HEK293 (cell line): ENCODE results near the gene C12orf57.
A peak's percentile ranks its signal among the peaks of the same experiment; 100 is the strongest.

Experiments
- CTCF ChIA-PET: fragments of 350-600 bp; formaldehyde crosslinking; extraction: SDS; loops from one replicate; lab custom pipeline; 2021; ENCODE audit warnings: antibody characterized with exemption; lab: Yijun Ruan, JAX
- POLR2A ChIA-PET: fragments of 300-600 bp; formaldehyde crosslinking; extraction: SDS; loops from one replicate; lab custom pipeline; 2020; ENCODE audit warnings: antibody characterized with exemption, inconsistent platforms; lab: Yijun Ruan, JAX
- H3K27ac ChIP-seq: fragments of 200-500 bp; sonication (Bioruptor generic); 2 replicates; pipeline ENCODE4 v1.5.1; 2014; ENCODE audit warnings: low read depth, low read length, control low read depth, inconsistent platforms; ENCODE audit errors: extremely low read depth
- H3K36me3 ChIP-seq, 2 experiments: fragments of 200-500 bp in 1 of 2; sonication (Bioruptor generic) in 1 of 2; 1 replicate in 1 of 2; 2 replicates in 1 of 2; pipeline ENCODE4 v1.5.1; 2014 to 2017; ENCODE audit warnings: inconsistent platforms in 2 of 2, low read length in 2 of 2; ENCODE audit not compliant: control insufficient read depth in 2 of 2, insufficient read depth in 1 of 2
- H3K4me1 ChIP-seq: fragments of 200-500 bp; sonication (Bioruptor generic); 2 replicates; pipeline ENCODE4 v1.5.1; 2014; ENCODE audit warnings: mild to moderate bottlenecking, low read length, inconsistent platforms; ENCODE audit not compliant: control insufficient read depth, insufficient read depth
- H3K4me3 ChIP-seq: 2 replicates; pipeline ENCODE4 v1.5.1; 2011; ENCODE audit warnings: low read depth, mild to moderate bottlenecking, control low read depth, low read length, moderate library complexity
- H3K9me3 ChIP-seq: fragments of 200-500 bp; sonication (Bioruptor generic); 2 replicates; pipeline ENCODE4 v1.5.1; 2014; ENCODE audit warnings: low read depth, low read length, inconsistent platforms; ENCODE audit not compliant: control insufficient read depth, insufficient read depth
- CTCF ChIP-seq: fragments of 450-650 bp; formaldehyde crosslinking; IDR thresholded peaks from 2 replicates; pipeline ENCODE4 v1.5.1; 2016; ENCODE audit warnings: missing biosample characterization, missing genetic modification characterization
- RBAK ChIP-seq: fragments of 450-650 bp; formaldehyde crosslinking; IDR thresholded peaks from 2 replicates; pipeline ENCODE4 v1.5.1; 2016; ENCODE audit warnings: missing biosample characterization, missing genetic modification characterization
- ZBTB7A ChIP-seq: fragments of 450-650 bp; formaldehyde crosslinking; IDR thresholded peaks from 2 replicates; pipeline ENCODE4 v1.5.1; 2016; ENCODE audit warnings: low read depth, missing biosample characterization, missing genetic modification characterization
- ZNF174 ChIP-seq: fragments of 450-650 bp; formaldehyde crosslinking; IDR thresholded peaks from 2 replicates; pipeline ENCODE4 v1.5.0; 2017; ENCODE audit warnings: missing biosample characterization, mild to moderate bottlenecking, missing genetic modification characterization
- ZNF202 ChIP-seq: fragments of 450-650 bp; formaldehyde crosslinking; IDR thresholded peaks from 2 replicates; pipeline ENCODE4 v1.5.1; 2016; ENCODE audit warnings: missing biosample characterization, missing genetic modification characterization, borderline replicate concordance
- ZNF26 ChIP-seq: fragments of 450-650 bp; formaldehyde crosslinking; IDR thresholded peaks from 2 replicates; pipeline ENCODE4 v1.5.1; 2016; ENCODE audit warnings: missing biosample characterization, missing genetic modification characterization
- ZNF423 ChIP-seq: fragments of 450-650 bp; formaldehyde crosslinking; IDR thresholded peaks from 2 replicates; pipeline ENCODE4 v1.5.1; 2016; ENCODE audit warnings: missing biosample characterization, missing genetic modification characterization
- ZNF514 ChIP-seq: fragments of 450-650 bp; formaldehyde crosslinking; IDR thresholded peaks from 2 replicates; pipeline ENCODE4 v1.5.1; 2016; ENCODE audit warnings: missing biosample characterization, missing genetic modification characterization
- ZNF580 ChIP-seq: fragments of 450-650 bp; formaldehyde crosslinking; IDR thresholded peaks from 2 replicates; pipeline ENCODE4 v1.5.1; 2016; ENCODE audit warnings: missing biosample characterization, missing genetic modification characterization
- ZNF777 ChIP-seq: fragments of 450-650 bp; formaldehyde crosslinking; IDR thresholded peaks from 2 replicates; pipeline ENCODE4 v1.5.1; 2017; ENCODE audit warnings: missing biosample characterization, missing genetic modification characterization, borderline replicate concordance
- TF ChIP-seq, protein P1 (sequence below): fragments of 450-650 bp; formaldehyde crosslinking; conservative IDR thresholded peaks from 2 replicates; pipeline ENCODE4 v1.5.1; 2016; ENCODE audit warnings: low read depth, missing biosample characterization, missing genetic modification characterization

The C12orf57 gene

DNA sequence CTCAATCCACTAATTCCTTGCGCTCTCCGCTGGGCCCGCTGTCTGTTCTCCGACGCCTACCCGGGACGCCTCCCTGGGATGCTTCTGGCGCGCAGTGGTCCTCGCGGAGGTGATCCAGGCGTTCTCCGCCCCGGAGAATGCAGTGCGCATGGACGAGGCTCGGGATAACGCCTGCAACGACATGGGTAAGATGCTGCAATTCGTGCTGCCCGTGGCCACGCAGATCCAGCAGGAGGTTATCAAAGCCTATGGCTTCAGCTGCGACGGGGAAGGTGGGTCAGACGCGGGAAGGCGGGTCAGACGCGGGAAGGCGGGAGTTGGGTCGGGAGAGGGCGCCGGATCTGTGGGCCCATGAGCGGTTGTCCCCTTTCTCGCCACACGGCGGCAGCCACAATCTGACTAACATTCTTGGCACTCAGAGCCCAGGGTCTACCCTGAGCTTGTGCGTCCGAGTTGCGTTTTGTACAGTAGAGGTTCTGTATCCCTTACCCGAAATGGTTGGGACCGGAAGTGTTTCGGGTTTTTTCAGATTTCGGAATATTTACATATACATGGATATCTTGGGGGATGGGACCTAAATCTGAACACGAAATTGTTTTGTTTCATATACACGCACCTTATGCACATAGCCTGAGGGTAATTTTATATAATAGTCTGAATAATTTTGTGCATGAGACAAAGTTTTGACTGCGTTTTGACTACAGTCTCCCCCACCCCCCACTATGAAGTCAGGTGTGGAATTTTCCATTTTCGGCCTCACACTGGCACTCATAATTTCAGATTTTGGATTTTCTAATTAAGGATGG, 762 bp downstream of the C12orf57 start (continued):
- 0 out of 2 replicates have a peak, but pooled peaks have one; percentile 76 for TF ChIP-seq ZNF777 (tag by site-specific recombination)
- no peak for TF ChIP-seq ZNF202 (tag by site-specific recombination)
- TF ChIP-seq ZNF174 (tag by site-specific recombination) = no peak
- TF ChIP-seq ZNF514 (tag by site-specific recombination) = no peak
- TF ChIP-seq ZNF26 (tag by site-specific recombination) = no peak
- TF ChIP-seq, protein P1, sequence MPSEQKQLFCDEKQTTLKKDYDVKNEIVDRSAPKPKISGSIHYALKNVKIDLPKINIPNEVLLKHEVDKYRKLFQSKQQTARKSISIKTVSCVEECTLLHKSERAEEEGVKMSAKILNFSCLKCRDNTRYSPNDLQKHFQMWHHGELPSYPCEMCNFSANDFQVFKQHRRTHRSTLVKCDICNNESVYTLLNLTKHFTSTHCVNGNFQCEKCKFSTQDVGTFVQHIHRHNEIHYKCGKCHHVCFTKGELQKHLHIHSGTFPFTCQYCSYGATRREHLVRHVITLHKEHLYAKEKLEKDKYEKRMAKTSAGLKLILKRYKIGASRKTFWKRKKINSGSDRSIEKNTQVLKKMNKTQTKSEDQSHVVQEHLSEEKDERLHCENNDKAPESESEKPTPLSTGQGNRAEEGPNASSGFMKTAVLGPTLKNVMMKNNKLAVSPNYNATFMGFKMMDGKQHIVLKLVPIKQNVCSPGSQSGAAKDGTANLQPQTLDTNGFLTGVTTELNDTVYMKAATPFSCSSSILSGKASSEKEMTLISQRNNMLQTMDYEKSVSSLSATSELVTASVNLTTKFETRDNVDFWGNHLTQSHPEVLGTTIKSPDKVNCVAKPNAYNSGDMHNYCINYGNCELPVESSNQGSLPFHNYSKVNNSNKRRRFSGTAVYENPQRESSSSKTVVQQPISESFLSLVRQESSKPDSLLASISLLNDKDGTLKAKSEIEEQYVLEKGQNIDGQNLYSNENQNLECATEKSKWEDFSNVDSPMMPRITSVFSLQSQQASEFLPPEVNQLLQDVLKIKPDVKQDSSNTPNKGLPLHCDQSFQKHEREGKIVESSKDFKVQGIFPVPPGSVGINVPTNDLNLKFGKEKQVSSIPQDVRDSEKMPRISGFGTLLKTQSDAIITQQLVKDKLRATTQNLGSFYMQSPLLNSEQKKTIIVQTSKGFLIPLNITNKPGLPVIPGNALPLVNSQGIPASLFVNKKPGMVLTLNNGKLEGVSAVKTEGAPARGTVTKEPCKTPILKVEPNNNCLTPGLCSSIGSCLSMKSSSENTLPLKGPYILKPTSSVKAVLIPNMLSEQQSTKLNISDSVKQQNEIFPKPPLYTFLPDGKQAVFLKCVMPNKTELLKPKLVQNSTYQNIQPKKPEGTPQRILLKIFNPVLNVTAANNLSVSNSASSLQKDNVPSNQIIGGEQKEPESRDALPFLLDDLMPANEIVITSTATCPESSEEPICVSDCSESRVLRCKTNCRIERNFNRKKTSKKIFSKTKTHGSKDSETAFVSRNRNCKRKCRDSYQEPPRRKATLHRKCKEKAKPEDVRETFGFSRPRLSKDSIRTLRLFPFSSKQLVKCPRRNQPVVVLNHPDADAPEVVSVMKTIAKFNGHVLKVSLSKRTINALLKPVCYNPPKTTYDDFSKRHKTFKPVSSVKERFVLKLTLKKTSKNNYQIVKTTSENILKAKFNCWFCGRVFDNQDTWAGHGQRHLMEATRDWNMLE = no peak
- TF ChIP-seq RBAK (tag by site-specific recombination) = no peak
- TF ChIP-seq ZNF423 (tag by site-specific recombination) = 0 out of 2 replicates have a peak, but pooled peaks have one; percentile 33

- Histone ChIP-seq H3K4me3 (no peak overlapping the region; the same call in 1 of the 2 replicates), H3K27ac (peak overlapping the region; percentile 50), H3K4me1 (peaks cover 14% of the 10 kb centered on the region), H3K36me3 (peaks cover 0 to 22% of the 10 kb centered on the region in 2 experiments; a peak in 2 of 3 replicates), H3K9me3 (no peaks in the 10 kb centered on the region)
- ChIA-PET POLR2A (interaction anchor here (0.6 to 4.9 kb wide), 25 partner anchors 8 to 411 kb away, joined by 3 to 99 read pairs (median 5); partner anchors contain the start of genes C1RL, CDCA3, GAPDH and LPCAT3), CTCF (interaction anchor here (0.6 to 6.8 kb wide), 19 partner anchors 8 to 199 kb away, joined by 3 to 138 read pairs (median 7); partner anchors contain the start of genes C1R and SPSB2)
- TF ChIP-seq ZBTB7A (tag by site-specific recombination) (0 out of 2 replicates have a peak, but pooled peaks have one; percentile 0), CTCF (peak; percentile 22; the same call in 1 of the 2 replicates), ZNF580 (no peak)
Observed at GRCh38 chr12:6945613-6946012, 1.8 kb downstream of the C12orf57 start.
